Coronary artery (tissue), 2 donors: ENCODE measurements around the gene GAN.
A peak's percentile ranks its signal among the peaks of the same experiment; 100 is the strongest.

Experiments
- DNase-seq: peaks from one replicate; pipeline ENCODE4 v3.0.0-alpha.2; 2017; ENCODE audit warnings: low spot score
- H3K27ac ChIP-seq, 2 donors: fragments of 200-600 bp; sonication (generic); one replicate each; pipeline ENCODE4 v1.5.1; 2016 to 2019
- H3K4me3 ChIP-seq: fragments of 200-600 bp; sonication (generic); 2 replicates; pipeline ENCODE4 v1.5.1; 2016; ENCODE audit warnings: mild to moderate bottlenecking, moderate library complexity
- CTCF ChIP-seq: fragments of 200-600 bp; sonication (generic); IDR thresholded peaks from one replicate; pipeline ENCODE4 v1.5.1; 2019; ENCODE audit warnings: antibody characterized with exemption

Gene GAN

GRCh38 chr16:81369888-81370504, 55.2 kb downstream of the GAN start:
- TF ChIP-seq CTCF, result no peak
- Histone ChIP-seq H3K27ac (no peak overlapping the region), H3K4me3 (no peak overlapping the region)
- DNase-seq, result no peak

DNA sequence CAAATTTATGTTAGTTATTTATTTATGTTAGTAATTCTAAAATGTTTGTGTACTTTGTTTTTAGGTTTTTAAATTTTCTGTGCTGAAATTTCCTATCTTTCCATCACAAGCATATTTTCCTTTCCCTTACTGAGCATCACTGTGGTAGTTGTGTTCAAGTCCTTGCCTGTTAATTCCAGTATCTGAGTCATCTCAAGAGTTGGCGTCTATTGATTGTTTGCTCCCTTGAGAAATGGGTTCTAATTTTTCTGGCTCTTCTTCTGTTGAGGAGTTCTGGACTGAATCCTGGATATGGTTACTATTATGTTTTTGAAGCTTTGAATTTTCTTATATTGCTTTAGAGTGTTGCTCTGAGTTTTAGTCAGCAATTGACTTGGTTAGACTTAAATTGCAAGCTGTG, 56.3 kb downstream of the GAN start:
- TF ChIP-seq CTCF, result no peak
- Histone ChIP-seq H3K27ac (no peak overlapping the region), H3K4me3 (no peak overlapping the region)
- no peak for DNase-seq

- Histone ChIP-seq H3K4me3 (no peak overlapping the region), H3K27ac (no peak overlapping the region)
- no peak for TF ChIP-seq CTCF
- DNase-seq, result no peak
Observed at GRCh38 chr16:81374550-81374949, 59.8 kb downstream of the GAN start.

- H3K4me3 ChIP-seq, result no peak overlapping the region
- H3K27ac ChIP-seq, result no peak overlapping the region
- no peak for DNase-seq
- no peak for TF ChIP-seq CTCF
Observed at GRCh38 chr16:81376880-81377279, 62.1 kb downstream of the GAN start.

DNA sequence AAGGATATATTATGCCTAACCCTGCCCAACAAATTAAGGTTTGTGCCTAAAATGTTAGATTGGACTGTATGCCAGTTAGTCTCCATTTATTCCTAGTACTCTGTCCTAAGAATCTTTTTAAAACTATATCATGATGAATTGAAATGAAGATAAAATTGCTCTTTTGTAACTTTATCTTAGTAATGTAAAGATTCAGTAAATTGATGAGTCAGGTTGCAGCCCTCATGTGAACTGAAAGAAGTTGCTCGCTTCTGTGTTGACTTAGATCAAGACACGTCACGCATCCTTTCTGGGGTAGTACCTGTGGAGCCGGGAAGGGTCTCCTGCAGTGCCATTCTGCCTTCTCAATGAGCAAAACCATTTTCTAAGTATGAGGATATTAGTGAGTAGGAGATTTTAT, 63.3 kb downstream of the GAN start:
- Histone ChIP-seq H3K27ac (no peak overlapping the region), H3K4me3 (no peak overlapping the region)
- TF ChIP-seq CTCF, result no peak
- DNase-seq, result no peak

DNA sequence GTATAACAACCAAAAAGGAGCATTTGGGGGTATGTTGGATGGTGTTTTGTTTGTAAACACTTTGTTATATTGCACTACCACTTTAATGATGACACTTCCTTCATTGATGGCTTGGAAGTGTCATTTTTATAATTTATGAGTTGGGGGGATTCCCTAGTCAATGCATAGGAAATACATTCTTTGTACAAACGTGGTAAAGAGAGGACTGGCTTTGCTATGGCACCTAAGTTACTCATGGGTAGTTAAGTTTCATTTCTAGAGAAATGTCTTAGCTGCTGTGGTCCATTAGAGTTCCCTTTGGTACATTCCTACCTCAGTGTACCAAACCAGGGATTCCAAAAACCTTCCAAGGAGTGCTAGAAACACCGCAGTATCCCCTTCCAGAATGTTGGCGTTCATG, 66.2 kb downstream of the GAN start:
- no peak for DNase-seq
- no peak overlapping the region for H3K4me3 ChIP-seq
- TF ChIP-seq CTCF, result no peak
- H3K27ac ChIP-seq, result no peak overlapping the region

DNA sequence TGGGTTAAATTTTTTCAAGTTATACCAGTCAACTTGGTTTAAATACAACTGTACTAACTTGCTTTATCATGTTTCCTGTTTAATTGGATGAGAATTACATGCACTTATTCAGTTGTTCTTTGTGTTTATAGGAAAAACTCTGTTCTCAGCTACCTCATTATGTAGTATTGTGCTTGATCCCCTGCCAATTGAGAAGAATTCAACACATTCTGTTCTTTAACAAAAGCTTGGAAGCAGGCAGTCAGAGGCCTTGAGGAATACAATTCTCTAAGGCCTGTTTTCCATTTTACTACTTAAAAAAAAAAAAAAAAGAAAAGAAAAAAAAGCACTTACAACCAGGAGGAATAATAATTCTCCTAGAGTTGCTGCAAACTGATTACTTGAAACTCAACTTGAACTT, 69.2 kb downstream of the GAN start:
- TF ChIP-seq CTCF, result no peak
- peak overlapping the region in 1 of 2 donors; percentile 15 for H3K27ac ChIP-seq
- no peak for DNase-seq
- H3K4me3 ChIP-seq, result no peak overlapping the region
